ENCODE measurements around the gene PILRA.
"Not testable (repeated sequence)": the region's sequence is repeated elsewhere in the genome, so short reads cannot be mapped to it uniquely, and the experiment has no call there.

PILRA gene

GRCh38 chr7:100434297-100435144, 61.2 kb downstream of the PILRA start:
- peak overlapping the region; percentile 84 for H3K4me3 ChIP-seq (ENCODE audit: low read depth, low read length)
- no peak for TF ChIP-seq CTCF (IDR thresholded peaks at IDR 0.05; ENCODE audit: low read depth, low read length)
- no peak for DNase-seq (ENCODE audit: low read depth, low spot score)
- in situ Hi-C loops (cut with HindIII; ENCODE audit: low sequenced_read_pairs) = no loop called here

GRCh38 chr7:100435401-100436304, 62.4 kb downstream of the PILRA start:
- DNase-seq (ENCODE audit: low read depth, low spot score) = peak; percentile 16
- no peak for TF ChIP-seq CTCF (IDR thresholded peaks at IDR 0.05; ENCODE audit: low read depth, low read length)
- in situ Hi-C loops (cut with HindIII; ENCODE audit: low sequenced_read_pairs) = no loop called here
- peak overlapping the region; percentile 84 for H3K4me3 ChIP-seq (ENCODE audit: low read depth, low read length)

- TF ChIP-seq CTCF (IDR thresholded peaks at IDR 0.05; ENCODE audit: low read depth, low read length) = no peak
- H3K4me3 ChIP-seq (ENCODE audit: low read depth, low read length) = no peak overlapping the region
- in situ Hi-C loops (cut with HindIII; ENCODE audit: low sequenced_read_pairs) = no loop called here
- no peak for DNase-seq (ENCODE audit: low read depth, low spot score)
Measured at GRCh38 chr7:100437150-100438100, 64.1 kb downstream of the PILRA start.

GRCh38 chr7:100438172-100438571, 64.9 kb downstream of the PILRA start:
- no peak for TF ChIP-seq CTCF (IDR thresholded peaks at IDR 0.05; ENCODE audit: low read depth, low read length)
- H3K4me3 ChIP-seq (ENCODE audit: low read depth, low read length) = no peak overlapping the region
- DNase-seq (ENCODE audit: low read depth, low spot score) = no peak
- in situ Hi-C loops (cut with HindIII; ENCODE audit: low sequenced_read_pairs) = no loop called here

- H3K4me3 ChIP-seq (ENCODE audit: low read depth, low read length); in situ Hi-C loops (cut with HindIII; ENCODE audit: low sequenced_read_pairs); DNase-seq (ENCODE audit: low read depth, low spot score): not testable (repeated sequence)
Measured at GRCh38 chr7:100438731-100439130, 65.4 kb downstream of the PILRA start.

- H3K4me3 ChIP-seq (ENCODE audit: low read depth, low read length); in situ Hi-C loops (cut with HindIII; ENCODE audit: low sequenced_read_pairs); DNase-seq (ENCODE audit: low read depth, low spot score): not testable (repeated sequence)
Measured at GRCh38 chr7:100439244-100439643, 66.0 kb downstream of the PILRA start.
